RWPE2 (cell line): Measurements from ENCODE around the gene APOL4.
"Not testable (repeated sequence)": the region's sequence is repeated elsewhere in the genome, so short reads cannot be mapped to it uniquely, and the experiment has no call there.

ENCODE experiments used
- ATAC-seq: fragments of 200-7000 bp; cut with Tn5 transposase; 3 replicates; pipeline ENCODE4 v1.9.1; 2021; ENCODE audit warnings: low read depth
- DNase-seq: peaks from one replicate; pipeline ENCODE4 v3.0.0-alpha.2; 2020; ENCODE audit warnings: low spot score
- H3K27ac ChIP-seq: fragments of 450-650 bp; 2 replicates; pipeline ENCODE4 v1.5.1; 2017; ENCODE audit warnings: mild to moderate bottlenecking; ENCODE audit not compliant: poor library complexity, severe bottlenecking
- H3K27me3 ChIP-seq: fragments of 250-450 bp; sonication (Bioruptor Pico); 2 replicates; pipeline ENCODE4 v1.5.1; 2021; ENCODE audit warnings: mild to moderate bottlenecking, moderate library complexity; ENCODE audit not compliant: insufficient read depth, poor library complexity, severe bottlenecking
- H3K36me3 ChIP-seq: fragments of 250-450 bp; sonication (Bioruptor Pico); 2 replicates; pipeline ENCODE4 v1.5.1; 2020; ENCODE audit warnings: low read depth, mild to moderate bottlenecking, moderate library complexity
- H3K4me1 ChIP-seq: fragments of 250-450 bp; sonication (Bioruptor Pico); 2 replicates; pipeline ENCODE4 v1.5.1; 2021; ENCODE audit warnings: mild to moderate bottlenecking, moderate library complexity; ENCODE audit not compliant: insufficient read depth, poor library complexity, severe bottlenecking
- H3K4me3 ChIP-seq: fragments of 250-450 bp; sonication (Bioruptor Pico); 2 replicates; pipeline ENCODE4 v1.5.1; 2021; ENCODE audit warnings: mild to moderate bottlenecking, moderate library complexity; ENCODE audit not compliant: severe bottlenecking
- H3K9me3 ChIP-seq: fragments of 250-450 bp; sonication (Bioruptor Pico); 2 replicates; pipeline ENCODE4 v1.5.1; 2021; ENCODE audit warnings: mild to moderate bottlenecking, moderate library complexity; ENCODE audit not compliant: severe bottlenecking
- TF ChIP-seq, protein P1 (sequence below): fragments of 450-650 bp; IDR thresholded peaks from one replicate; pipeline ENCODE4 v1.5.1; 2017; ENCODE audit warnings: mild to moderate bottlenecking, moderate library complexity; ENCODE audit not compliant: poor library complexity, severe bottlenecking

APOL4 gene

DNA sequence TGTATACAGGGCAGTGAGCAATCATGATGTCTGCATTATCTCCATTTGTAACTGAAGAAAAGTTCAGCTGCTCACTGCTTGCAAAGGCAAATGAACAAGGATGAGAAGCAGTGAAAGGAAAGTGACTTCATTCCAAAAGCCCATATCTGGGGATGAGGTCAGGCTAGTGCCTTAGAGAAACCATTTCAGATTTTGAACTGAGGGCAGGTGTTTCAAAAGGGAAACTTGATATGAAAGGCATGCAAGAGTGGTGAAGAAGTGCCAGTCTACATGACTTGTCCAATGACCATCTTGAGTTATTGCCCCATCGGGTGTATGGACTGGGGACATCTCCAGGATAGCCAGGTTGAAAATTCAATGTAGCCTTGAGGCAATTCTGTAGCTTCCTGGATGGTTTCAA is 7.3 kb upstream of the APOL4 start:
- H3K36me3 ChIP-seq: no peaks in the 10 kb centered on the region
- ATAC-seq (no peak), DNase-seq (no peak)
- H3K27me3 ChIP-seq: no peaks in the 10 kb centered on the region
- H3K9me3 ChIP-seq: no peaks in the 10 kb centered on the region
- H3K4me3 ChIP-seq: no peak overlapping the region
- no peak overlapping the region for H3K27ac ChIP-seq
- TF ChIP-seq, protein P1, sequence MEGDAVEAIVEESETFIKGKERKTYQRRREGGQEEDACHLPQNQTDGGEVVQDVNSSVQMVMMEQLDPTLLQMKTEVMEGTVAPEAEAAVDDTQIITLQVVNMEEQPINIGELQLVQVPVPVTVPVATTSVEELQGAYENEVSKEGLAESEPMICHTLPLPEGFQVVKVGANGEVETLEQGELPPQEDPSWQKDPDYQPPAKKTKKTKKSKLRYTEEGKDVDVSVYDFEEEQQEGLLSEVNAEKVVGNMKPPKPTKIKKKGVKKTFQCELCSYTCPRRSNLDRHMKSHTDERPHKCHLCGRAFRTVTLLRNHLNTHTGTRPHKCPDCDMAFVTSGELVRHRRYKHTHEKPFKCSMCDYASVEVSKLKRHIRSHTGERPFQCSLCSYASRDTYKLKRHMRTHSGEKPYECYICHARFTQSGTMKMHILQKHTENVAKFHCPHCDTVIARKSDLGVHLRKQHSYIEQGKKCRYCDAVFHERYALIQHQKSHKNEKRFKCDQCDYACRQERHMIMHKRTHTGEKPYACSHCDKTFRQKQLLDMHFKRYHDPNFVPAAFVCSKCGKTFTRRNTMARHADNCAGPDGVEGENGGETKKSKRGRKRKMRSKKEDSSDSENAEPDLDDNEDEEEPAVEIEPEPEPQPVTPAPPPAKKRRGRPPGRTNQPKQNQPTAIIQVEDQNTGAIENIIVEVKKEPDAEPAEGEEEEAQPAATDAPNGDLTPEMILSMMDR: no peak
- H3K4me1 ChIP-seq: no peaks in the 10 kb centered on the region

- H3K27ac ChIP-seq: no peak overlapping the region
- no peak for DNase-seq
- ATAC-seq: peak; percentile 44; the same call in 2 of the 3 replicates
- no peaks in the 10 kb centered on the region for H3K27me3 ChIP-seq
- H3K4me1 ChIP-seq: peaks cover 4% of the 10 kb centered on the region
- no peaks in the 10 kb centered on the region for H3K36me3 ChIP-seq
- TF ChIP-seq, protein P1: no peak
- H3K4me3 ChIP-seq: no peak overlapping the region
- no peaks in the 10 kb centered on the region for H3K9me3 ChIP-seq
Observed at GRCh38 chr22:36208162-36208765, 6.7 kb upstream of the APOL4 start.

DNA sequence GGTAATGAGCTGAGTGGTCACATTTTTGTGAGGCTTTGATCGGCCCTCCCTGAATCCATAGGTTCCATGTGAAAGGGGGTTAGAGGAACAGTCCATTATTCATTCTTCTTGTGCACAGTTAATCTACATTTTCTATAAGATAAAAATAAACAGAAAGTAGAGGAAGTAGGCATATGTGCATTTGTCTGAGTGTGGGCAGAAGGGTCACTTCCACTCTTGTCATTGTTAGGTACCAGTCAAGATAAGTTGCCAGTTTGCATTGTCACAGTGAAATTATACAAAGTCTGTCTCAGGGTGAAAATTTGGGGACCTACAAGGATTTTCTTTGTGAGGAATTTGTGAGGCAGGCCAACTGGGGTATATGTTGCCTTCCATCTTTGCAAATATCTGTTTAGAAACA is 4.6 kb upstream of the APOL4 start:
- H3K27ac ChIP-seq: no peak overlapping the region
- TF ChIP-seq, protein P1: no peak
- H3K9me3 ChIP-seq: no peaks in the 10 kb centered on the region
- no peak for ATAC-seq
- H3K4me1 ChIP-seq: peaks cover 9% of the 10 kb centered on the region
- no peaks in the 10 kb centered on the region for H3K27me3 ChIP-seq
- no peaks in the 10 kb centered on the region for H3K36me3 ChIP-seq
- no peak overlapping the region for H3K4me3 ChIP-seq
- DNase-seq: no peak

- not testable (repeated sequence) for H3K36me3 ChIP-seq, H3K9me3 ChIP-seq, H3K27me3 ChIP-seq, H3K4me3 ChIP-seq, DNase-seq, H3K27ac ChIP-seq, H3K4me1 ChIP-seq, ATAC-seq
Observed at GRCh38 chr22:36205573-36205972, 4.0 kb upstream of the APOL4 start.

DNA sequence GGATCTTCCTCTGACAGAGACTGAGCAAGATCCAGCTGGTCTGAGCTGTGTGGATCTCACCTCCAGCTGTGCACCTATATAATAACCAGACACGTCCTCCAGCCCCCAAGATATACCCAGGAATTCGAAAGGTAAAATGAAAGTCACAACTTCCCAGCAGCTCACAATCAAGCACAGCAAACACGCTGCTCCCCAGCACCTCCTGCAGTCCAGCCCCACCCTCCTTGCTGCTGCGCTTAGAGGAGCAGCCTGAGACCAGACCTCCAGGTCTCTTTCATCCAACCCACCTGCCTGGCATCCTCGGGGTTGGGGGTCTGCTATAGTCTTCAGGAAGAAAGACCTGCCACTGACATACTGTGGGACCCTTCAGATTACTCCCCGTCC is 3.0 kb upstream of the APOL4 start:
- H3K4me3 ChIP-seq: no peak overlapping the region
- H3K4me1 ChIP-seq: peaks cover 9% of the 10 kb centered on the region
- DNase-seq (no peak), ATAC-seq (no peak)
- no peaks in the 10 kb centered on the region for H3K36me3 ChIP-seq
- no peak overlapping the region for H3K27ac ChIP-seq
- H3K9me3 ChIP-seq: no peaks in the 10 kb centered on the region
- no peaks in the 10 kb centered on the region for H3K27me3 ChIP-seq
- TF ChIP-seq, protein P1: no peak
